AML-193 (cell line): ENCODE measurements around the gene CGB8.

Experiments used
- DNase-seq, 2 experiments: peaks; one replicate each; lab custom pipeline; 2025; lab: John Stamatoyannopoulos, UW

Gene CGB8

DNA sequence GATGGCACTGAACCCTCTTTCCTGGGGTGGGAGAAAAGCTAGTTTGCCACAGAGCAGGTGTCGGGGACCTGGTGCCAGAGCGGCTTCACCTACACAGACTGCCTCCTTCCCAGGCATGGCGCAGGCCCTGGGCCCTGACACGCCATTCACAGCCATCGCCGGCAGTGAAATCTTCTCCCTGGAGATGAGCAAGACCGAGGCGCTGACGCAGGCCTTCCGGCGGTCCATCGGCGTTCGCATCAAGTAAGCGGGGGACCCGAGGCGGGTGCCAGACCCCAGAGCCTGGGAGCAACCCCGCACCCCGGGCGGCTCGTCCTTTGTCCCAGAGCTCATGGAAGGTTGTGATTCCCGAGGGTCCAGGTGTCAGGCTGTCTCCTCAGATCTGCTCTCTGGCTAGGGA is 42.0 kb downstream of the CGB8 start:
- no peak for DNase-seq

DNA sequence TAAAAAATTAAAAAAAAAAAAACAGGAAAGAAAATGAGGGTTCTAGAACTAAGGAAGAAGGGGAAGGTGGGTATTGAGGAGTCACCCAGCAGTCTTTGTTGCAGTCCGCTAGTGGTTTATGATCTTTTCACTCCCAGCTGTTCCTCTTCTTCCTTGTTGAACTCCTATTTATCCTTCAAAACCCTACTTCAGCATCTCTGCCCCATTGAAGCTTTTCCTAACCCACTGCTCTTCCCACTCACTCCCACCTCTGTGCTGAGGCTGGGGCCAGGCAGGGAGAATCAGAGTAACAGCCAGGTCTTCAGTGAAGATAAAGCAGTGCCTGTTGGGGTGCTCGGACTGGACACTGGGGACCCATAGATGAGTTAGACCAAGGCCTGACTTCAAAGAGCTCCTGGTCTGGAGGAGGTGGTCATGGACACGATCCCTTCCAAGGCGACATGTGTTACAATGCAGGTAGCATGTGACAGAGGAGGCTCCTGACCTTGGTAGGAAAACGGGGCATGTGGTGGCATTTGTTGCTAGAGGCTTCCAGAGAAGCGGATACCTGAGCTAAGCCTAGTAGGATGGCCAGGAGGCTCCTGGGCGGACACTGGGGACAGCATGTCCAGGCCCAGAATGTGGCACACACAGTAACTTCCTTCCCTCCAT is 43.8 kb downstream of the CGB8 start:
- no peak for DNase-seq

DNA sequence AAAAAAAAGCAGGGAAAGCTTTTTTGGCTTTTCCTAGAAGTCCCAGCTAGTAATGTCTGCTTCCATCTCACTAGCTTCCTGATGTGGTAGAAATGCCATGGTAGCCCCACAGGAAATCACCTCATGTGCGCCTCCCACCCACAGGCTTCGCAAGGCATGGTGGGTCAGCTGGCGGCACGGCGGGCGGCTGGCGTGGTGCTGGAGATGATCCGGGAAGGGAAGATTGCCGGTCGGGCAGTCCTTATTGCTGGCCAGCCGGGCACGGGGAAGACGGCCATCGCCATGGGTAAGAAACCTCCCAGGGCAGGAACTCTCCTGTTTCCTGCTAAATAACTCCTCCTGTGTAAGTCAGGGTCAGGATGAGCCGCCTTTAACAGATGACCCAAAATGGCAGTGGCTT is 44.8 kb downstream of the CGB8 start:
- no peak for DNase-seq

DNA sequence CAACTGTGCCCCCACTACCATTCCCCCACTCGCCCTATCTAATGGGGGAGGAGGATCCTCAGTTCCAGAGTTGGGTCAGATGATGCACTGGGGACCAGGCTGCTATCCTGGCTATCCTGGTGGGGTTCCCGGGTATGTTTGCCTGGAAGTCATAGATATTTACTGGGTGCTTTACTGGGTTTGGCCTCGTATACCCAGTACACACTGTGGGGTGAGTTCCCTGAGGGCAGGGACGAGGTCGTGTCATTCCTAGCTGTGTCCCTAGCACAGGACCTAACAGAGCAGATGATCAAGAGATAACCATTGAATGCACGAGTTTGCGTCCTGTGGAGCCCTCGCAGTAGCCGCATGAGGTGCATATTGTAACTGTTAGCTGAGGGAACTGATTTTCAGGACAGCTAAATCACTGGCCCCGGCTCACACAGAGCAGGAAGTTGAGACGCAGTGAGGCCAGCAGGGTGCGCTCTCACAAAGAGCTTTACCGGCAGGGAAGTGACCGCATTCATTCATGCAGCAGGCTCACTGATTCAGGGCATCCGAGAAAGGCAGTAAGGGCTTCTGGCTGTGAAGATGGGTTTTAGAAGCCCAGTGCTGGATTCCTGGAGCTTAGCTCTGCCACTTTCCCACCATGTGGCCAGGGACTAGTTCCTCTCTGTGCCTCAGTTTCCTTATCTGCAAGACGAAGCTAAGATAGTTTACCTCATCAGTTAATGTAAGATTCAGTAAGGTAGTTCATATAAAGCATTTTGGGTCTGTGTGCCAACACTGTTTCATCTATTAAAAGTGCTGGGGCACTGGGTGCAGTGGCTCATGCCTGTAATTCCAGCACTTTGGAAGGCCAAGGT is 49.2 kb downstream of the CGB8 start:
- DNase-seq, result peak; percentile 37

DNA sequence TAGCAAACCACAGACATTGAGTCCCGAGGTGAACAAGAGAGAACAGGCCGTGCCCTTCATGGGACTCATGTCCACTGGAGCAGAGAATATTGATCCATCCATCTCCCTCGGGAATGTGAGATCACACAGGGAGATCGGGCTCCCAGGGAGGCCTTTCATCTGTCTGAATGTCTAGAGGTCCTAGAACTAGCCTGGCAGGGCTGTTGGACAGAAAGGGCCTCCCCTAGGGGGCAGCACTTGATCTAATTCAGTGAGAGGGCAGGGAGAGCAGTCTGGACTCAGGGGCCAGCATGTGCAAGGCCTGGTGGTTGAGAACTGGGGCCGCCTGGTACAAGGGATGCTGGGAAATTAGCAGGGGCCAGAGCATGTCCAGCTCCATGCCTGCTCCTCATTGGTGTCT is 50.9 kb downstream of the CGB8 start:
- peak; percentile 51 to 59 for DNase-seq
